AG10803 (cell line): ENCODE data around the gene MGAT5B.
"Not testable (repeated sequence)": the region's sequence is repeated elsewhere in the genome, so short reads cannot be mapped to it uniquely, and the experiment has no call there.

Source experiments
- DNase-seq: peaks from one replicate; pipeline ENCODE4 v3.0.0; 2010; ENCODE audit warnings: low read depth
- H3K4me3 ChIP-seq: 2 replicates; pipeline ENCODE4 v1.5.1; 2011; ENCODE audit warnings: mild to moderate bottlenecking, low read length, control low read depth
- CTCF ChIP-seq: conservative IDR thresholded peaks from 2 replicates; pipeline ENCODE4 v1.5.1; 2011; ENCODE audit warnings: mild to moderate bottlenecking, low read length, control low read depth, inconsistent platforms

Gene MGAT5B

DNA sequence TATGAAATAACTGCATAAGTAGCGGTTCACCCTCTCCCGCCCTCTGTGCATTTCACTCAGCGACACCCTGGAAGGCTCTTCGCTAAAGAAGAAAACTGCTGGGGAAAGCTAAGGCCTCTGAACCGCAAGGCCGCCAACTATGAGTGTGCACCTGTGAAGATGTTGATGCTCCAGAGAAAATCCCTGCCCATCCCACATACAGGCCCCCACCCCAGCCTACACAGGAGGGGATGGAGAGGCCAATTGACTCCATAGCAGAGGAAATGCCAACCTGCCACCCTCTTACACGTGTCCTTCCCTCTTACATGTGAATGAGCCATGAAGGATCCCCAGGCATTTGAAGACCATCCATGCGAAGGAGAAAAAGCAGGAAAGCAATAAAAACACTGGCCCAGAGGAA lies 104.8 kb downstream of the MGAT5B start:
- no peak for TF ChIP-seq CTCF
- no peak for DNase-seq
- no peak overlapping the region for H3K4me3 ChIP-seq

GRCh38 chr17:76974721-76975120 lies 106.5 kb downstream of the MGAT5B start:
- no peak for DNase-seq
- no peak for TF ChIP-seq CTCF

GRCh38 chr17:76978050-76978449 lies 109.8 kb downstream of the MGAT5B start:
- not testable (repeated sequence) for DNase-seq, H3K4me3 ChIP-seq

More at GRCh38 chr17:76974721-76975120, 106.5 kb downstream of the MGAT5B start:
- no peak overlapping the region for H3K4me3 ChIP-seq

DNA sequence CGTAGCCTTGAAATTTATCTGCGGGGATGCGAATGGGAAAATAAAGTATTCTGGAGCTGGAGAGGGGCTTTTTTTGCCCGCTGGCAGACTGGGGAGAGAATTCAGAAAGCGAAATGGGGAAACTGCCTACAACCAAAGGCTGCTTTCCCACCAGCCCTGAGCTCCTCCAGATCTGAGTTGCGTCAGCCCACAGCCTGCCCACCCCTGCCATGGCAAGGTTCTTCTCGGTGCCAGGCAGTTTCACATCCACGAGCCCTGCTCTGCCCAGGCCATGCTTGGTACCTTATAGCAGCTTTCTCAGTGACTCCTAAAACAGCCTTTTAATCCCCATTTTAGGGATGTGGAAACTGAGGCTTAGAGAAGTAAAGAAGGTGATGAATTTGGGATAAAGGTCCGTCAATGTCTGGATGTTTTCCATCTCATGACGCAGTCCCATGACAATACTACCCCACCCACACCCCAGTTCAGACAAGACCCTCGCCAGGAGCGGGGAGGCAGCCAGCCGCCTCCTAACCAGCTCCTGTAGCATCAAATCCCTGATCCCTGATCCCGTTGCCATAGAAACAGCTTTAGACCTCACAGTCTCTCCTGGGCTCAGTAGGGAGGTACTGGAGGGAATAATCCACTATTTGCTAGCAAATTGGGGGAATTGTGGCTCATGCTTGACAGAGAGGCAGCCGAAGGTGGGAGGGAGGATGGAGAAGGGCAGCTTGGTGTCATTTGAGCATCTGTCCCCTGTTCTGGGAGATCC lies 113.5 kb downstream of the MGAT5B start:
- no peak overlapping the region for H3K4me3 ChIP-seq
- DNase-seq: no peak
- no peak for TF ChIP-seq CTCF

- TF ChIP-seq CTCF: no peak
Measured at GRCh38 chr17:76982408-76983074, 114.3 kb downstream of the MGAT5B start.

GRCh38 chr17:76983075-76983775 lies 115.0 kb downstream of the MGAT5B start:
- DNase-seq: no peak
- TF ChIP-seq CTCF: no peak
- H3K4me3 ChIP-seq: no peak overlapping the region

More at GRCh38 chr17:76982408-76983074, 114.3 kb downstream of the MGAT5B start:
- H3K4me3 ChIP-seq: no peak overlapping the region
- no peak for DNase-seq

GRCh38 chr17:76986365-76986764 lies 118.2 kb downstream of the MGAT5B start:
- TF ChIP-seq CTCF: no peak
- no peak for DNase-seq
- H3K4me3 ChIP-seq: no peak overlapping the region
